K562 (cell line): ENCODE results near the gene AZU1. TPM values are rescaled to one million over a fixed set of nuclear protein-coding genes. Genes with fewer than 3 reads are reported as not detected.

Experiments
- CBFA2T3 ChIP-seq: fragments of 450-650 bp; IDR thresholded peaks from 2 replicates; pipeline ENCODE4 v1.6.1; 2017
- EGR1 ChIP-seq: fragments of 450-650 bp; conservative IDR thresholded peaks from 2 replicates; pipeline ENCODE4 v1.6.1; 2017; ENCODE audit warnings: mild to moderate bottlenecking
- MEIS2 ChIP-seq: fragments of 450-650 bp; IDR thresholded peaks from 2 replicates; pipeline ENCODE4 v1.6.1; 2014; ENCODE audit warnings: mild to moderate bottlenecking; ENCODE audit not compliant: partially characterized antibody
- NCOA4 ChIP-seq: fragments of 450-650 bp; IDR thresholded peaks from 2 replicates; pipeline ENCODE4 v1.6.1; 2018; ENCODE audit warnings: mild to moderate bottlenecking; ENCODE audit not compliant: partially characterized antibody
- NR2F6 ChIP-seq: fragments of 450-650 bp; formaldehyde crosslinking; IDR thresholded peaks from 2 replicates; pipeline ENCODE4 v1.4.0; 2020; ENCODE audit warnings: mild to moderate bottlenecking
- PHB ChIP-seq: fragments of 250-450 bp; sonication (Bioruptor Pico); IDR thresholded peaks from 2 replicates; pipeline ENCODE4 v1.5.0; 2021
- PYGO2 ChIP-seq: fragments of 450-650 bp; IDR thresholded peaks from 2 replicates; pipeline ENCODE4 v1.6.1; 2016; ENCODE audit warnings: mild to moderate bottlenecking, missing genetic modification characterization, moderate library complexity, missing compliant biosample characterization
- RBBP5 ChIP-seq: fragments of 200-600 bp; sonication (generic); IDR thresholded peaks from 2 replicates; pipeline ENCODE4 v1.6.1; 2012; ENCODE audit warnings: borderline replicate concordance, mild to moderate bottlenecking, low read length, control low read depth, inconsistent platforms; ENCODE audit not compliant: insufficient read depth, poor library complexity, severe bottlenecking
- RFX7 ChIP-seq: fragments of 250-450 bp; sonication (Bioruptor Pico); IDR thresholded peaks from 2 replicates; pipeline ENCODE4 v1.5.1; 2021; ENCODE audit warnings: mild to moderate bottlenecking
- SMARCE1 ChIP-seq: fragments of 450-650 bp; IDR thresholded peaks from 2 replicates; pipeline ENCODE4 v1.7.1; 2016; ENCODE audit warnings: mild to moderate bottlenecking
- SRF ChIP-seq, 2 experiments: fragments of 250-450, 450-650 bp in 1 of 2; sonication (Bioruptor Pico) in 1 of 2; sonication (generic) in 1 of 2; formaldehyde crosslinking; IDR thresholded peaks; 2 replicates each; pipeline versions ENCODE4 v1.5.0 to v1.5.1; 2020 to 2022; ENCODE audit warnings: mild to moderate bottlenecking in 1 of 2, missing genetic modification reagents in 1 of 2
- SRSF7 ChIP-seq: fragments of 200-400 bp; formaldehyde crosslinking; optimal IDR thresholded peaks from 2 replicates; pipeline ENCODE3; 2017; ENCODE audit warnings: mild to moderate bottlenecking, low read depth, low read length
- TAF9B ChIP-seq: fragments of 450-650 bp; IDR thresholded peaks from 2 replicates; pipeline ENCODE4 v1.6.1; 2018; ENCODE audit warnings: mild to moderate bottlenecking; ENCODE audit not compliant: partially characterized antibody
- ZNF134 ChIP-seq: fragments of 250-450 bp; sonication (Bioruptor Pico); conservative IDR thresholded peaks from 2 replicates; pipeline ENCODE4 v1.4.0; 2020
- ZNF184 ChIP-seq: sonication (generic); formaldehyde crosslinking; IDR thresholded peaks from 2 replicates; pipeline ENCODE4 v1.5.0; 2020; ENCODE audit warnings: missing genetic modification reagents
- ZNF224 ChIP-seq: sonication (generic); formaldehyde crosslinking; IDR thresholded peaks from 2 replicates; pipeline ENCODE4 v1.8.0; 2022; ENCODE audit warnings: mild to moderate bottlenecking, missing genetic modification reagents
- ZNF668 ChIP-seq: fragments of 250-450 bp; sonication (Bioruptor Pico); IDR thresholded peaks from 2 replicates; pipeline ENCODE4 v1.8.0; 2022; ENCODE audit warnings: mild to moderate bottlenecking, inconsistent platforms
- ZNF695 ChIP-seq: fragments of 450-650 bp; formaldehyde crosslinking; IDR thresholded peaks from 2 replicates; pipeline ENCODE4 v1.4.0; 2020; ENCODE audit warnings: mild to moderate bottlenecking, moderate library complexity
- polyA plus RNA-seq, 8 experiments: library from polyadenylated mRNA; depleted of rRNA in 4 of 8; stranded (reverse) in 5 of 8; unstranded in 3 of 8; fragments of >200 nt; fragmentation: Nextera tagmentation in 2 of 8; fragmentation: Illumina TruSeq in 1 of 8; extraction: Ambion mirVana in 2 of 8; extraction: Trizol in 1 of 8; gene quantifications; 2 replicates each; pipeline versions ENCODE4 v1.2.1 to v1.2.3, GENCODE V29; 2011 to 2014; ENCODE audit warnings: inconsistent platforms in 1 of 8, missing spikeins in 1 of 8
- total RNA-seq, 7 experiments: library from RNA; depleted of rRNA in 6 of 7; stranded (reverse); fragments of >200 nt in 6 of 7; fragmentation: Illumina TruSeq in 2 of 7; extraction: Trizol in 2 of 7; gene quantifications; 2 replicates each; pipeline versions ENCODE4 v1.2.1 to v1.2.3, GENCODE V29; 2011 to 2021; ENCODE audit warnings: low replicate concordance in 1 of 7
- TF ChIP-seq, protein P1 (sequence below): fragments of 200-800 bp; sonication (Bioruptor generic); IDR thresholded peaks from 2 replicates; pipeline ENCODE4 v1.6.1; 2017; ENCODE audit warnings: missing genetic modification characterization, missing compliant biosample characterization
- TF ChIP-seq, protein P2 (sequence below): fragments of 250-450 bp; sonication (Bioruptor Pico); IDR thresholded peaks from 2 replicates; pipeline ENCODE4 v1.9.0; 2021; ENCODE audit warnings: mild to moderate bottlenecking
- TF ChIP-seq, protein P3 (sequence below): fragments of 450-650 bp; formaldehyde crosslinking; IDR thresholded peaks from 2 replicates; pipeline ENCODE4 v1.4.0; 2022; ENCODE audit warnings: missing genetic modification characterization
- TF ChIP-seq, protein P4 (sequence below): sonication (generic); formaldehyde crosslinking; IDR thresholded peaks from 2 replicates; pipeline ENCODE4 v1.9.0; 2022; ENCODE audit warnings: mild to moderate bottlenecking, missing genetic modification reagents

Gene AZU1
- total and polyA plus RNA-seq, 9 of the 15 experiments (the other 6 are each of a cell fraction or from before 2014, with no cell fraction given): 0.29 to 1.9 (median 0.59) TPM; not detected in 3

DNA sequence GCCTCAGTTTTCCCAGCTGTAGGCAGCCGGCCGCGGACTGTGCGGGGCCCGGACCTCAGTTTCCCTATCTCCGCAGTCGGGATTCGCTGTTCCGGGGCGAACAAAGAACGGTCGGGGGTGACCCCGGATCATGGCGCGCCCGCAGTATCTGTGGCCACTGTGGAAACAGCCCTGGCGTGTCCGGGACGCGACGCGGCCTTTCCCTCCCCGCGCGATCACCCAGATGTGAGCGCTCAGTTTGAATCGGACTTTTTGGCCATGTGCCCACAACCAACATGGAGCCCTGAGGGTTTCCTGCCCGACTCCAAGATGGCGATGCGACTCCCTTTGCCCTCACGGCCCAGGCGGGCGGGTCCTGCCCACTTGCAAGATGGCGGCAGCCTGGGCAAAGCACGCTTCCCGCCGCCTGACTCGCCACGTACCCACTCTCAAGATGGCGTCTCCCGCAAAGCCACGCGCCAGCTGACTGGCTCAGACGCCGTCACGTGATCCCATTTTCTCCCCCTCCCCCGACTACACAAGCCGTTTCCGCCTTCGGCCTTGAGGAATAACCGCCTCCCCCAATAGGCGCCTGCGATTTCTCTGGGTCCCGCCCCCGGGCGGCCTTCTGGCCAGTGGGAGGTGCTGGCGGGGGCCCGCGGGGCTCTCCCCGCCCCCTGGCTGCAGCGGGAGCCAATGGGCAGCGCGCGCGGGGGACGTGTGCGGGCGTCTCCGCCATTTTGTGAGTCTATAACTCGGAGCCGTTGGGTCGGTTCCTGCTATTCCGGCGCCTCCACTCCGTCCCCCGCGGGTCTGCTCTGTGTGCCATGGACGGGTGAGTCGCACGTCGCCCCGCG, 30.7 kb upstream of the AZU1 start, which contains the start of gene PTBP1 (continued):
- TF ChIP-seq, protein P1, sequence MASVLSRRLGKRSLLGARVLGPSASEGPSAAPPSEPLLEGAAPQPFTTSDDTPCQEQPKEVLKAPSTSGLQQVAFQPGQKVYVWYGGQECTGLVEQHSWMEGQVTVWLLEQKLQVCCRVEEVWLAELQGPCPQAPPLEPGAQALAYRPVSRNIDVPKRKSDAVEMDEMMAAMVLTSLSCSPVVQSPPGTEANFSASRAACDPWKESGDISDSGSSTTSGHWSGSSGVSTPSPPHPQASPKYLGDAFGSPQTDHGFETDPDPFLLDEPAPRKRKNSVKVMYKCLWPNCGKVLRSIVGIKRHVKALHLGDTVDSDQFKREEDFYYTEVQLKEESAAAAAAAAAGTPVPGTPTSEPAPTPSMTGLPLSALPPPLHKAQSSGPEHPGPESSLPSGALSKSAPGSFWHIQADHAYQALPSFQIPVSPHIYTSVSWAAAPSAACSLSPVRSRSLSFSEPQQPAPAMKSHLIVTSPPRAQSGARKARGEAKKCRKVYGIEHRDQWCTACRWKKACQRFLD (CRISPR knock-in tag): peak; percentile 81; the same call in 1 of the 2 replicates
- TF ChIP-seq, protein P2, sequence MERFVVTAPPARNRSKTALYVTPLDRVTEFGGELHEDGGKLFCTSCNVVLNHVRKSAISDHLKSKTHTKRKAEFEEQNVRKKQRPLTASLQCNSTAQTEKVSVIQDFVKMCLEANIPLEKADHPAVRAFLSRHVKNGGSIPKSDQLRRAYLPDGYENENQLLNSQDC (CRISPR knock-in tag): no peak
- TF ChIP-seq TAF9B (no peak), ZNF224 (CRISPR knock-in tag) (no peak), RBBP5 (peak; percentile 56), NCOA4 (no peak), ZNF668 (no peak), ZNF184 (CRISPR knock-in tag) (no peak), SRF (CRISPR knock-in tag; IDR thresholded peaks at IDR 0.05) (no peak), ZNF134 (CRISPR knock-in tag) (no peak), NR2F6 (CRISPR knock-in tag) (no peak), CBFA2T3 (no peak; the same call in 1 of the 2 replicates), EGR1 (peak; percentile 97), PYGO2 (tag) (no peak), RFX7 (no peak), SMARCE1 (no peak), ZNF695 (CRISPR knock-in tag) (no peak), PHB (CRISPR knock-in tag) (no peak), MEIS2 (no peak), SRSF7 (no peak)
- TF ChIP-seq, protein P3, sequence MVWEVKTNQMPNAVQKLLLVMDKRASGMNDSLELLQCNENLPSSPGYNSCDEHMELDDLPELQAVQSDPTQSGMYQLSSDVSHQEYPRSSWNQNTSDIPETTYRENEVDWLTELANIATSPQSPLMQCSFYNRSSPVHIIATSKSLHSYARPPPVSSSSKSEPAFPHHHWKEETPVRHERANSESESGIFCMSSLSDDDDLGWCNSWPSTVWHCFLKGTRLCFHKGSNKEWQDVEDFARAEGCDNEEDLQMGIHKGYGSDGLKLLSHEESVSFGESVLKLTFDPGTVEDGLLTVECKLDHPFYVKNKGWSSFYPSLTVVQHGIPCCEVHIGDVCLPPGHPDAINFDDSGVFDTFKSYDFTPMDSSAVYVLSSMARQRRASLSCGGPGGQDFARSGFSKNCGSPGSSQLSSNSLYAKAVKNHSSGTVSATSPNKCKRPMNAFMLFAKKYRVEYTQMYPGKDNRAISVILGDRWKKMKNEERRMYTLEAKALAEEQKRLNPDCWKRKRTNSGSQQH (CRISPR knock-in tag): no peak
- TF ChIP-seq, protein P4, sequence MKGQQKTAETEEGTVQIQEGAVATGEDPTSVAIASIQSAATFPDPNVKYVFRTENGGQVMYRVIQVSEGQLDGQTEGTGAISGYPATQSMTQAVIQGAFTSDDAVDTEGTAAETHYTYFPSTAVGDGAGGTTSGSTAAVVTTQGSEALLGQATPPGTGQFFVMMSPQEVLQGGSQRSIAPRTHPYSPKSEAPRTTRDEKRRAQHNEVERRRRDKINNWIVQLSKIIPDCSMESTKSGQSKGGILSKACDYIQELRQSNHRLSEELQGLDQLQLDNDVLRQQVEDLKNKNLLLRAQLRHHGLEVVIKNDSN (CRISPR knock-in tag): peak; percentile 99
